T-helper 17 cell (primary cell): ENCODE results near the gene PATL2. TPM values are rescaled to one million over a fixed set of nuclear protein-coding genes. Genes with fewer than 3 reads are reported as not detected.
"Not testable (repeated sequence)": the region's sequence is repeated elsewhere in the genome, so short reads cannot be mapped to it uniquely, and the experiment has no call there.

Experiments
- ATAC-seq: fragments of 150-1000 bp; cut with Tn5 transposase; 2 replicates; pipeline ENCODE4 v1.10.0; 2021; ENCODE audit warnings: mild to moderate bottlenecking, moderate library complexity
- DNase-seq, 3 donors: peaks; one replicate each; pipeline versions ENCODE4 v3.0.0 to v3.0.0-alpha.2; 2020 to 2021
- H3K9me3 ChIP-seq: one replicate; pipeline ENCODE4 v1.7.0; 2013; ENCODE audit warnings: low read length, mild to moderate bottlenecking; ENCODE audit not compliant: control insufficient read depth, poor library complexity, severe bottlenecking
- H3K27ac Mint-ChIP-seq: one replicate; pipeline ENCODE4 v1.8.0; 2022; ENCODE audit warnings: mild to moderate bottlenecking, moderate library complexity, mixed read lengths
- H3K27me3 Mint-ChIP-seq: one replicate; pipeline ENCODE4 v1.8.0; 2022; ENCODE audit warnings: mixed read lengths
- H3K36me3 Mint-ChIP-seq: one replicate; pipeline ENCODE4 v1.8.0; 2022; ENCODE audit warnings: low read depth, mixed read lengths
- H3K4me1 Mint-ChIP-seq: one replicate; pipeline ENCODE4 v1.8.0; 2022; ENCODE audit warnings: mild to moderate bottlenecking, mixed read lengths
- H3K4me3 Mint-ChIP-seq: one replicate; pipeline ENCODE4 v1.8.0; 2022; ENCODE audit warnings: mild to moderate bottlenecking, moderate library complexity, mixed read lengths
- total RNA-seq, 4 donors: library from RNA in 2 of 4; stranded (reverse) in 2 of 4; gene quantifications; one replicate each; pipeline ENCODE4 v1.2.3 and lab custom pipeline; 2022 to 2026

Gene PATL2
- total RNA-seq, 2 donors from 2014 or later: 24.8 to 26.7 TPM

- no peaks in the 10 kb centered on the region for H3K9me3 ChIP-seq
- peaks cover 77% of the 10 kb centered on the region for H3K4me1 Mint-ChIP-seq
- H3K27ac Mint-ChIP-seq: peak overlapping the region; percentile 100
- H3K36me3 Mint-ChIP-seq: peaks cover 35% of the 10 kb centered on the region
- no peak for DNase-seq
- peak overlapping the region; percentile 98 for H3K4me3 Mint-ChIP-seq
- H3K27me3 Mint-ChIP-seq: no peaks in the 10 kb centered on the region
- no peak for ATAC-seq
These were observed 4.1 kb upstream of the PATL2 start for GRCh38 chr15:44715142-44715796.

GRCh38 chr15:44713006-44713966, 2.2 kb upstream of the PATL2 start:
- Mint-ChIP-seq H3K27me3 (no peaks in the 10 kb centered on the region), H3K4me3 (peak overlapping the region; percentile 98), H3K36me3 (peaks cover 35% of the 10 kb centered on the region), H3K4me1 (peaks cover 65% of the 10 kb centered on the region), H3K27ac (peak overlapping the region; percentile 100)
- ATAC-seq (no peak), DNase-seq (no peak)
- no peaks in the 10 kb centered on the region for H3K9me3 ChIP-seq

GRCh38 chr15:44712346-44713005, 1.4 kb upstream of the PATL2 start:
- ATAC-seq (peak; percentile 29), DNase-seq (peak; percentile 22 to 40 (median 40))
- Mint-ChIP-seq H3K27ac (peak overlapping the region; percentile 100), H3K27me3 (no peaks in the 10 kb centered on the region), H3K4me1 (peaks cover 61% of the 10 kb centered on the region), H3K4me3 (peak overlapping the region; percentile 98), H3K36me3 (peaks cover 33% of the 10 kb centered on the region)
- H3K9me3 ChIP-seq: no peaks in the 10 kb centered on the region

- Mint-ChIP-seq H3K27ac (peak overlapping the region; percentile 100), H3K36me3 (peaks cover 32% of the 10 kb centered on the region), H3K4me3 (peak overlapping the region; percentile 98), H3K27me3 (no peaks in the 10 kb centered on the region), H3K4me1 (peaks cover 56% of the 10 kb centered on the region)
- H3K9me3 ChIP-seq: no peaks in the 10 kb centered on the region
- ATAC-seq (peak; percentile 13), DNase-seq (peak; percentile 43 to 53 (median 49))
These were observed 721 bp upstream of the PATL2 start for GRCh38 chr15:44711743-44712345.

- H3K9me3 ChIP-seq: no peaks in the 10 kb centered on the region
- Mint-ChIP-seq H3K36me3 (peaks cover 29% of the 10 kb centered on the region), H3K27ac (peak overlapping the region; percentile 100), H3K4me1 (peaks cover 42% of the 10 kb centered on the region), H3K4me3 (peak overlapping the region; percentile 98), H3K27me3 (no peaks in the 10 kb centered on the region)
- ATAC-seq (peak; percentile 35), DNase-seq (no peak)
These were observed 657 bp downstream of the PATL2 start for GRCh38 chr15:44710236-44711095.

- Mint-ChIP-seq H3K4me1 (peaks cover 20% of the 10 kb centered on the region), H3K36me3 (peaks cover 9% of the 10 kb centered on the region)
- no peak for ATAC-seq
These were observed 4.0 kb downstream of the PATL2 start for GRCh38 chr15:44706946-44707636.

GRCh38 chr15:44706401-44706800, 4.7 kb downstream of the PATL2 start:
- Mint-ChIP-seq H3K4me1 (peaks cover 16% of the 10 kb centered on the region), H3K36me3 (peaks cover 7% of the 10 kb centered on the region), H3K27me3 (no peaks in the 10 kb centered on the region), H3K4me3 (no peak overlapping the region), H3K27ac (peak overlapping the region; percentile 45)
- DNase-seq (no peak), ATAC-seq (no peak)
- no peaks in the 10 kb centered on the region for H3K9me3 ChIP-seq

More at GRCh38 chr15:44706946-44707636, 4.0 kb downstream of the PATL2 start:
- no peaks in the 10 kb centered on the region for H3K27me3 Mint-ChIP-seq
- no peaks in the 10 kb centered on the region for H3K9me3 ChIP-seq
- H3K4me3 Mint-ChIP-seq: no peak overlapping the region
- peak overlapping the region; percentile 45 for H3K27ac Mint-ChIP-seq
- no peak for DNase-seq

GRCh38 chr15:44705986-44706385, 5.1 kb downstream of the PATL2 start:
- H3K27ac Mint-ChIP-seq: peak overlapping the region; percentile 45
- H3K27me3 Mint-ChIP-seq: no peaks in the 10 kb centered on the region
- H3K36me3 Mint-ChIP-seq: peaks cover 3% of the 10 kb centered on the region
- no peak overlapping the region for H3K4me3 Mint-ChIP-seq
- DNase-seq (no peak), ATAC-seq (no peak)
- no peaks in the 10 kb centered on the region for H3K9me3 ChIP-seq
- peaks cover 12% of the 10 kb centered on the region for H3K4me1 Mint-ChIP-seq

GRCh38 chr15:44700676-44701075, 10.4 kb downstream of the PATL2 start:
- not testable (repeated sequence) for ATAC-seq, H3K36me3 Mint-ChIP-seq, H3K27ac Mint-ChIP-seq, DNase-seq, H3K4me3 Mint-ChIP-seq, H3K9me3 ChIP-seq, H3K27me3 Mint-ChIP-seq
- peaks cover 12% of the 10 kb centered on the region for H3K4me1 Mint-ChIP-seq

- Mint-ChIP-seq H3K27ac (no peak overlapping the region), H3K27me3 (no peaks in the 10 kb centered on the region), H3K36me3 (peaks cover 5% of the 10 kb centered on the region), H3K4me1 (peaks cover 15% of the 10 kb centered on the region), H3K4me3 (no peak overlapping the region)
- ATAC-seq (no peak), DNase-seq (no peak)
- no peaks in the 10 kb centered on the region for H3K9me3 ChIP-seq
These were observed 12.5 kb downstream of the PATL2 start for GRCh38 chr15:44698641-44699040.

GRCh38 chr15:44697014-44697413, 14.1 kb downstream of the PATL2 start:
- ATAC-seq (no peak), DNase-seq (no peak)
- Mint-ChIP-seq H3K27me3 (no peaks in the 10 kb centered on the region), H3K27ac (peak overlapping the region; percentile 0), H3K4me3 (no peak overlapping the region), H3K4me1 (peaks cover 15% of the 10 kb centered on the region), H3K36me3 (peaks cover 5% of the 10 kb centered on the region)
- H3K9me3 ChIP-seq: no peaks in the 10 kb centered on the region

GRCh38 chr15:44695294-44695693, 15.8 kb downstream of the PATL2 start:
- no peak for ATAC-seq
- DNase-seq: no peak
- Mint-ChIP-seq H3K4me3 (no peak overlapping the region), H3K36me3 (no peaks in the 10 kb centered on the region), H3K27me3 (no peaks in the 10 kb centered on the region), H3K4me1 (peaks cover 11% of the 10 kb centered on the region), H3K27ac (peak overlapping the region; percentile 86)
- H3K9me3 ChIP-seq: no peaks in the 10 kb centered on the region
